ENCODE measurements around the gene MYOM1.

The MYOM1 gene

GRCh38 chr18:3214855-3215637 lies 4.7 kb downstream of the MYOM1 start:
- Histone ChIP-seq H3K4me3 (IDR thresholded peaks at IDR 0.05; ENCODE audit: insufficient read depth, low read depth, low read length) (no peak overlapping the region), H3K36me3 (ENCODE audit: insufficient read depth) (no peaks in the 10 kb centered on the region), H3K79me2 (ENCODE audit: insufficient read depth, low read depth) (no peaks in the 10 kb centered on the region), H3K9ac (no peak overlapping the region), H3K4me1 (ENCODE audit: low read depth, poor library complexity, severe bottlenecking) (peaks cover 4% of the 10 kb centered on the region), H3K27ac (no peak overlapping the region), H3K27me3 (ENCODE audit: insufficient read depth, low read depth) (no peaks in the 10 kb centered on the region), H3K4me2 (no peak overlapping the region), H4K20me1 (ENCODE audit: insufficient read depth) (no peaks in the 10 kb centered on the region), H2AFZ (ENCODE audit: low read depth) (no peak overlapping the region)
- no peak for TF ChIP-seq CTCF (conservative IDR thresholded peaks at IDR 0.05; ENCODE audit: low read depth, low read length)

GRCh38 chr18:3213300-3214059 lies 6.3 kb downstream of the MYOM1 start:
- H3K9ac ChIP-seq: no peak overlapping the region
- no peaks in the 10 kb centered on the region for H3K36me3 ChIP-seq (ENCODE audit: insufficient read depth)
- H3K79me2 ChIP-seq (ENCODE audit: insufficient read depth, low read depth): no peaks in the 10 kb centered on the region
- H3K27me3 ChIP-seq (ENCODE audit: insufficient read depth, low read depth): no peaks in the 10 kb centered on the region
- H3K4me3 ChIP-seq (IDR thresholded peaks at IDR 0.05; ENCODE audit: insufficient read depth, low read depth, low read length): no peak overlapping the region
- TF ChIP-seq CTCF (conservative IDR thresholded peaks at IDR 0.05; ENCODE audit: low read depth, low read length): no peak
- peaks cover 11% of the 10 kb centered on the region for H3K4me1 ChIP-seq (ENCODE audit: low read depth, poor library complexity, severe bottlenecking)
- no peak overlapping the region for H2AFZ ChIP-seq (ENCODE audit: low read depth)
- no peak overlapping the region for H3K4me2 ChIP-seq
- H4K20me1 ChIP-seq (ENCODE audit: insufficient read depth): no peaks in the 10 kb centered on the region
- no peak overlapping the region for H3K27ac ChIP-seq

- H3K27ac ChIP-seq: no peak overlapping the region
- TF ChIP-seq CTCF (conservative IDR thresholded peaks at IDR 0.05; ENCODE audit: low read depth, low read length): no peak
- no peak overlapping the region for H2AFZ ChIP-seq (ENCODE audit: low read depth)
Observed at GRCh38 chr18:3212657-3213056, 7.1 kb downstream of the MYOM1 start.

GRCh38 chr18:3211236-3211992 lies 8.4 kb downstream of the MYOM1 start:
- Histone ChIP-seq H3K4me1 (ENCODE audit: low read depth, poor library complexity, severe bottlenecking) (peaks cover 11% of the 10 kb centered on the region), H3K4me2 (no peak overlapping the region), H3K36me3 (ENCODE audit: insufficient read depth) (no peaks in the 10 kb centered on the region), H3K4me3 (IDR thresholded peaks at IDR 0.05; ENCODE audit: insufficient read depth, low read depth, low read length) (no peak overlapping the region), H3K27me3 (ENCODE audit: insufficient read depth, low read depth) (no peaks in the 10 kb centered on the region), H3K9ac (no peak overlapping the region), H2AFZ (ENCODE audit: low read depth) (no peak overlapping the region), H4K20me1 (ENCODE audit: insufficient read depth) (no peaks in the 10 kb centered on the region), H3K79me2 (ENCODE audit: insufficient read depth, low read depth) (no peaks in the 10 kb centered on the region), H3K27ac (no peak overlapping the region)
- no peak for TF ChIP-seq CTCF (conservative IDR thresholded peaks at IDR 0.05; ENCODE audit: low read depth, low read length)

More at GRCh38 chr18:3212657-3213056, 7.1 kb downstream of the MYOM1 start:
- Histone ChIP-seq H3K4me2 (no peak overlapping the region), H3K79me2 (ENCODE audit: insufficient read depth, low read depth) (no peaks in the 10 kb centered on the region), H3K9ac (no peak overlapping the region), H3K36me3 (ENCODE audit: insufficient read depth) (no peaks in the 10 kb centered on the region), H3K27me3 (ENCODE audit: insufficient read depth, low read depth) (no peaks in the 10 kb centered on the region), H3K4me3 (IDR thresholded peaks at IDR 0.05; ENCODE audit: insufficient read depth, low read depth, low read length) (no peak overlapping the region), H4K20me1 (ENCODE audit: insufficient read depth) (no peaks in the 10 kb centered on the region), H3K4me1 (ENCODE audit: low read depth, poor library complexity, severe bottlenecking) (peaks cover 11% of the 10 kb centered on the region)

Measured in KMS-11 (cell line).